LNCaP clone FGC (cell line): ENCODE measurements around the gene GTF2F2.

ENCODE experiments used
- DNase-seq: peaks from one replicate; pipeline ENCODE4 v3.0.0-alpha.2; 2011; ENCODE audit warnings: low read depth
- H3K4me3 ChIP-seq: 2 replicates; pipeline ENCODE4 v1.5.1; 2011; ENCODE audit warnings: mild to moderate bottlenecking, low read depth, low read length, control low read depth
- CTCF ChIP-seq: IDR thresholded peaks from 2 replicates; pipeline ENCODE4 v1.5.1; 2012; ENCODE audit warnings: mild to moderate bottlenecking; ENCODE audit not compliant: control insufficient read depth, insufficient read depth; ENCODE audit errors: extremely low read depth

GTF2F2 gene

GRCh38 chr13:45156565-45157361, 36.5 kb downstream of the GTF2F2 start:
- no peak overlapping the region for H3K4me3 ChIP-seq
- TF ChIP-seq CTCF: no peak
- DNase-seq: no peak

- TF ChIP-seq CTCF: no peak
- DNase-seq: no peak
- H3K4me3 ChIP-seq: no peak overlapping the region
Measured at GRCh38 chr13:45162194-45162593, 41.9 kb downstream of the GTF2F2 start.

- TF ChIP-seq CTCF: no peak
- no peak for DNase-seq
- H3K4me3 ChIP-seq: no peak overlapping the region
Measured at GRCh38 chr13:45162821-45163220, 42.5 kb downstream of the GTF2F2 start.

- no peak for DNase-seq
- no peak for TF ChIP-seq CTCF
- H3K4me3 ChIP-seq: no peak overlapping the region
Measured at GRCh38 chr13:45166858-45167257, 46.5 kb downstream of the GTF2F2 start.

- no peak overlapping the region for H3K4me3 ChIP-seq
- no peak for TF ChIP-seq CTCF
- peak; percentile 83 for DNase-seq
Measured at GRCh38 chr13:45167611-45168554, 47.6 kb downstream of the GTF2F2 start.

GRCh38 chr13:45168555-45168930, 48.2 kb downstream of the GTF2F2 start:
- no peak for TF ChIP-seq CTCF
- no peak overlapping the region for H3K4me3 ChIP-seq
- DNase-seq: no peak
